ENCODE data around the gene COL4A1.

Gene COL4A1

GRCh38 chr13:110168999-110169933 lies 137.7 kb downstream of the COL4A1 start:
- TF ChIP-seq EZH2phosphoT487 (IDR thresholded peaks at IDR 0.05; ENCODE audit: borderline replicate concordance) (no peak), CTCF (conservative IDR thresholded peaks at IDR 0.05; ENCODE audit: low read length) (no peak)
- Histone ChIP-seq H3F3A (ENCODE audit: low read depth) (no peaks in the 10 kb centered on the region), H4K20me1 (ENCODE audit: insufficient read depth, low read length, poor library complexity, severe bottlenecking) (no peaks in the 10 kb centered on the region), H3K9me3 (ENCODE audit: insufficient read depth, low read depth, low read length) (peaks cover 9% of the 10 kb centered on the region; the same call in 1 of the 2 replicates), H3K4me2 (ENCODE audit: low read depth, low read length, poor library complexity, severe bottlenecking) (no peak overlapping the region), H3K9me2 (replicated peaks; ENCODE audit: low read depth, low read length) (no peaks in the 10 kb centered on the region), H2AFZ (ENCODE audit: low read length) (no peak overlapping the region), H3K9ac (ENCODE audit: low read depth, low read length, poor library complexity, severe bottlenecking) (no peak overlapping the region), H3K36me3 (ENCODE audit: insufficient read depth, low read length) (no peaks in the 10 kb centered on the region), H3K79me2 (ENCODE audit: insufficient read depth, low read length) (no peaks in the 10 kb centered on the region), H3K4me3 (ENCODE audit: low read length, poor library complexity, severe bottlenecking) (no peak overlapping the region), H3K27me3 (ENCODE audit: insufficient read depth, low read length, poor library complexity, severe bottlenecking) (no peaks in the 10 kb centered on the region), H3K4me1 (ENCODE audit: insufficient read depth, low read length, poor library complexity, severe bottlenecking) (no peaks in the 10 kb centered on the region)

GRCh38 chr13:110166598-110166997 lies 140.4 kb downstream of the COL4A1 start:
- H4K20me1 ChIP-seq (ENCODE audit: insufficient read depth, low read length, poor library complexity, severe bottlenecking) = no peaks in the 10 kb centered on the region
- H3K4me1 ChIP-seq (ENCODE audit: insufficient read depth, low read length, poor library complexity, severe bottlenecking) = no peaks in the 10 kb centered on the region
- H3K9me3 ChIP-seq (ENCODE audit: insufficient read depth, low read depth, low read length) = no peaks in the 10 kb centered on the region; the same call in 1 of the 2 replicates
- H3F3A ChIP-seq (ENCODE audit: low read depth) = no peaks in the 10 kb centered on the region
- H3K4me3 ChIP-seq (ENCODE audit: low read length, poor library complexity, severe bottlenecking) = no peak overlapping the region
- H3K9me2 ChIP-seq (replicated peaks; ENCODE audit: low read depth, low read length) = no peaks in the 10 kb centered on the region
- H3K9ac ChIP-seq (ENCODE audit: low read depth, low read length, poor library complexity, severe bottlenecking) = no peak overlapping the region
- H2AFZ ChIP-seq (ENCODE audit: low read length) = no peak overlapping the region
- H3K36me3 ChIP-seq (ENCODE audit: insufficient read depth, low read length) = no peaks in the 10 kb centered on the region
- TF ChIP-seq CTCF (conservative IDR thresholded peaks at IDR 0.05; ENCODE audit: low read length) (no peak), EZH2phosphoT487 (IDR thresholded peaks at IDR 0.05; ENCODE audit: borderline replicate concordance) (no peak)
- no peak overlapping the region for H3K4me2 ChIP-seq (ENCODE audit: low read depth, low read length, poor library complexity, severe bottlenecking)
- no peaks in the 10 kb centered on the region for H3K79me2 ChIP-seq (ENCODE audit: insufficient read depth, low read length)
- no peaks in the 10 kb centered on the region for H3K27me3 ChIP-seq (ENCODE audit: insufficient read depth, low read length, poor library complexity, severe bottlenecking)

- Histone ChIP-seq H3K9ac (ENCODE audit: low read depth, low read length, poor library complexity, severe bottlenecking) (no peak overlapping the region), H3F3A (ENCODE audit: low read depth) (no peaks in the 10 kb centered on the region)
Observed at GRCh38 chr13:110164706-110165105, 142.3 kb downstream of the COL4A1 start.

More at GRCh38 chr13:110164706-110165105, 142.3 kb downstream of the COL4A1 start:
- Histone ChIP-seq H3K27me3 (ENCODE audit: insufficient read depth, low read length, poor library complexity, severe bottlenecking) (no peaks in the 10 kb centered on the region), H2AFZ (ENCODE audit: low read length) (no peak overlapping the region), H3K4me1 (ENCODE audit: insufficient read depth, low read length, poor library complexity, severe bottlenecking) (no peaks in the 10 kb centered on the region), H3K4me2 (ENCODE audit: low read depth, low read length, poor library complexity, severe bottlenecking) (no peak overlapping the region), H3K79me2 (ENCODE audit: insufficient read depth, low read length) (no peaks in the 10 kb centered on the region), H3K9me2 (replicated peaks; ENCODE audit: low read depth, low read length) (no peaks in the 10 kb centered on the region), H3K4me3 (ENCODE audit: low read length, poor library complexity, severe bottlenecking) (no peak overlapping the region), H3K36me3 (ENCODE audit: insufficient read depth, low read length) (no peaks in the 10 kb centered on the region), H4K20me1 (ENCODE audit: insufficient read depth, low read length, poor library complexity, severe bottlenecking) (no peaks in the 10 kb centered on the region), H3K9me3 (ENCODE audit: insufficient read depth, low read depth, low read length) (no peaks in the 10 kb centered on the region)
- TF ChIP-seq CTCF (conservative IDR thresholded peaks at IDR 0.05; ENCODE audit: low read length) (no peak), EZH2phosphoT487 (IDR thresholded peaks at IDR 0.05; ENCODE audit: borderline replicate concordance) (no peak)

All from Loucy (cell line).